ENCODE data around the gene MOCS1.

MOCS1 gene

GRCh38 chr6:39905640-39905975 lies 28.7 kb downstream of the MOCS1 start:
- Histone ChIP-seq H3K9me3 (ENCODE audit: control insufficient read depth, low read length) (no peaks in the 10 kb centered on the region), H2AFZ (no peak overlapping the region), H3K36me3 (ENCODE audit: control insufficient read depth, insufficient read depth, low read length) (no peaks in the 10 kb centered on the region), H3K79me2 (no peaks in the 10 kb centered on the region), H3K9ac (no peak overlapping the region), H3K4me1 (no peaks in the 10 kb centered on the region), H3K27me3 (ENCODE audit: control insufficient read depth, insufficient read depth, low read length) (no peaks in the 10 kb centered on the region), H3K4me3 (ENCODE audit: low read depth, low read length) (no peak overlapping the region), H3K27ac (no peak overlapping the region), H3K4me2 (ENCODE audit: low read length) (no peak overlapping the region)
- TF ChIP-seq CTCF (IDR thresholded peaks at IDR 0.05) = no peak

GRCh38 chr6:39904946-39905639 lies 29.2 kb downstream of the MOCS1 start:
- Histone ChIP-seq H3K9ac (no peak overlapping the region), H3K4me2 (ENCODE audit: low read length) (no peak overlapping the region), H2AFZ (no peak overlapping the region), H3K27ac (no peak overlapping the region), H3K79me2 (no peaks in the 10 kb centered on the region), H3K9me3 (ENCODE audit: control insufficient read depth, low read length) (no peaks in the 10 kb centered on the region), H3K27me3 (ENCODE audit: control insufficient read depth, insufficient read depth, low read length) (no peaks in the 10 kb centered on the region), H3K4me1 (no peaks in the 10 kb centered on the region), H3K36me3 (ENCODE audit: control insufficient read depth, insufficient read depth, low read length) (no peaks in the 10 kb centered on the region), H3K4me3 (ENCODE audit: low read depth, low read length) (no peak overlapping the region)
- no peak for TF ChIP-seq CTCF (IDR thresholded peaks at IDR 0.05)

- no peak for TF ChIP-seq CTCF (IDR thresholded peaks at IDR 0.05)
- no peaks in the 10 kb centered on the region for H3K79me2 ChIP-seq
These were observed 30.6 kb downstream of the MOCS1 start for GRCh38 chr6:39903656-39904055.

GRCh38 chr6:39902786-39903465 lies 31.3 kb downstream of the MOCS1 start:
- Histone ChIP-seq H3K27ac (no peak overlapping the region), H3K4me3 (ENCODE audit: low read depth, low read length) (no peak overlapping the region), H3K4me1 (no peaks in the 10 kb centered on the region), H3K9ac (no peak overlapping the region), H3K79me2 (no peaks in the 10 kb centered on the region), H3K36me3 (ENCODE audit: control insufficient read depth, insufficient read depth, low read length) (no peaks in the 10 kb centered on the region), H3K4me2 (ENCODE audit: low read length) (no peak overlapping the region), H3K9me3 (ENCODE audit: control insufficient read depth, low read length) (no peaks in the 10 kb centered on the region), H3K27me3 (ENCODE audit: control insufficient read depth, insufficient read depth, low read length) (no peaks in the 10 kb centered on the region), H2AFZ (no peak overlapping the region)
- no peak for TF ChIP-seq CTCF (IDR thresholded peaks at IDR 0.05)

More at GRCh38 chr6:39903656-39904055, 30.6 kb downstream of the MOCS1 start:
- H3K27ac ChIP-seq = no peak overlapping the region
- H3K4me2 ChIP-seq (ENCODE audit: low read length) = no peak overlapping the region
- no peak overlapping the region for H2AFZ ChIP-seq
- no peaks in the 10 kb centered on the region for H3K4me1 ChIP-seq
- H3K36me3 ChIP-seq (ENCODE audit: control insufficient read depth, insufficient read depth, low read length) = no peaks in the 10 kb centered on the region
- no peak overlapping the region for H3K9ac ChIP-seq
- H3K9me3 ChIP-seq (ENCODE audit: control insufficient read depth, low read length) = no peaks in the 10 kb centered on the region
- H3K4me3 ChIP-seq (ENCODE audit: low read depth, low read length) = no peak overlapping the region
- no peaks in the 10 kb centered on the region for H3K27me3 ChIP-seq (ENCODE audit: control insufficient read depth, insufficient read depth, low read length)

- no peaks in the 10 kb centered on the region for H3K27me3 ChIP-seq (ENCODE audit: control insufficient read depth, insufficient read depth, low read length)
- no peak overlapping the region for H3K4me3 ChIP-seq (ENCODE audit: low read depth, low read length)
These were observed 32.1 kb downstream of the MOCS1 start for GRCh38 chr6:39902136-39902535.

More at GRCh38 chr6:39902136-39902535, 32.1 kb downstream of the MOCS1 start:
- H3K4me2 ChIP-seq (ENCODE audit: low read length) = no peak overlapping the region
- no peak overlapping the region for H3K27ac ChIP-seq
- H3K36me3 ChIP-seq (ENCODE audit: control insufficient read depth, insufficient read depth, low read length) = no peaks in the 10 kb centered on the region
- H3K9me3 ChIP-seq (ENCODE audit: control insufficient read depth, low read length) = no peaks in the 10 kb centered on the region
- H3K79me2 ChIP-seq = no peaks in the 10 kb centered on the region
- H3K4me1 ChIP-seq = no peaks in the 10 kb centered on the region
- no peak overlapping the region for H3K9ac ChIP-seq
- no peak overlapping the region for H2AFZ ChIP-seq
- TF ChIP-seq CTCF (IDR thresholded peaks at IDR 0.05) = no peak
